NCI-H1417 treated with DMSO at 0.1 percent for 48 hours (cell line): ENCODE data around the gene NUP43.
"Not testable (repeated sequence)": the region's sequence is repeated elsewhere in the genome, so short reads cannot be mapped to it uniquely, and the experiment has no call there.

Source experiments
- DNase-seq: peaks from one replicate; lab custom pipeline; 2025; lab: John Stamatoyannopoulos, UW

Gene NUP43

GRCh38 chr6:149746147-149746946 is at the start of gene NUP43:
Gene NUP43, minus strand, starts transcription at chr6:149746529. Its CDS starts 34 bp downstream, at chr6:149746495.
- DNase-seq = peak; percentile 84

DNA sequence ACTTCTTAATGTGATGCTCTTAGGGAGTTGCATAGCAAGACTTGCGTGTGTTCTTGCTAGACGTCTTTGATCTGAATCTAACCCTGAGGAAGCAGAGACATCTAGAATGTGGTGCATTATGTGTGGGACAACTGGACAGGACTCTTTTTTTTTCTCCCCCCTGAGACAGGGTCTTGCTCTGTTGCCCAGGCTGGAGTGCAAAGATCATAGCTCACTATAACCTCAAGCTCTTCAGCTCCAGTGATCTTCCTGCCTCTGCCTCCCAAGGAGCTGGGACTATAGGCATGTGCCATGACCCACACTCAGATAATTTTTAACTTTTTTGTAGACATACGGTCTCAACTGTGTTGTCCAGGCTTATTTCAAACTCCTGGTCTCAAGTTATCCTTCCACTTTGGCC is 37.2 kb upstream of the NUP43 start:
- DNase-seq = no peak

DNA sequence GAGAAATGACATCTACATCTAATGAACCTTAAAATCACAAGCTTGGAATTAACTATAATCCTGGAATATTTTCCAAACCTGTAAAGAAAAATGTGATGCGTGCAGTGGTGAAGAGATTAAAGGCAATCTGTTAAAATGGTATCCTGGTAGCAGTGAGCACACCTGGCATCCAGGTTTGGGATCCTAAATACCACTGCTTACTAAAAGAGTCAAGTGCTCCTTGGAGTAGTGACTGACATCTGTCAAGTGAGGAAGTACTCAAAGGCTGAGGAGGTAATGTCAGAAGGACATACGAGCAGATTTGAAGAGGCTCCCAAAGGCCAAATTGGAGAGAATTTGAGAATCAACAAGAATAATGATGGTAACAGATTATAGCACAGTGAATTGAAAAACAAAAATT is 36.0 kb upstream of the NUP43 start:
- no peak for DNase-seq

- DNase-seq = no peak
Measured at GRCh38 chr6:149781715-149782114, 35.4 kb upstream of the NUP43 start.

DNA sequence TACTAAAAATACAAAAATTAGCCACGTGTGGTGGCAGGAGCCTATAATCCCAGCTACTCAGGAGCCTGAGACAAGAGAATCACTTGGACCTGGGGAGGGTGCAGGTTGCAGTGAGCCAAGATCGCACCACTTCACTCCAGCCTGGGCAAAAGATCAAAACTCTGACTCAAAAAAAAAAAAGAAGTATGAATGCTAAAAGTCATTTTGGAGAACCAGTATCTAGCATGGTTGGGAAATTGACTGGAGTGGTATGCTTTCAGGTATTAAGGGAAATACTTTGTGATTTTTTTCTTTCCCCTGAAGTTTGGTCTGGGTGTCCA is 33.3 kb upstream of the NUP43 start:
- DNase-seq = no peak

DNA sequence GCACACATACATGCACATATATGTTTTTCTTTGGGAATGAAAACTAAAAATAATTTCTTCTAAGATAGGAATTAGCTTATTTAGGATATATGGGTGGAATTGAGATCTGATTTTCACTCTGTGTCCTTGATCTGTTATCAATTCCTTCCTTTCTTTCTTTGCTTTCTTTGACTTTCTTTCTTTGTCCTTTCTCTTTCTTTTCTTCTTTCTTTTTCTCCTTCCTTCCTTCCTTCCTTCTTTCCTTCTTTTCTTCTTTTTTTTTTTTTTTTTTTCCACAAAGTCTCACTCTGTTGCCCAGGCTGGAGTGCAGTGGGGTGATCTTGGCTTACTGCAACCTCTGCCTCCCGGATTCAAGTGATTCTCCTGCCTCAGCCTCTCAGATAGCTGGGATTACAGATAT is 31.3 kb upstream of the NUP43 start:
- DNase-seq = no peak

DNA sequence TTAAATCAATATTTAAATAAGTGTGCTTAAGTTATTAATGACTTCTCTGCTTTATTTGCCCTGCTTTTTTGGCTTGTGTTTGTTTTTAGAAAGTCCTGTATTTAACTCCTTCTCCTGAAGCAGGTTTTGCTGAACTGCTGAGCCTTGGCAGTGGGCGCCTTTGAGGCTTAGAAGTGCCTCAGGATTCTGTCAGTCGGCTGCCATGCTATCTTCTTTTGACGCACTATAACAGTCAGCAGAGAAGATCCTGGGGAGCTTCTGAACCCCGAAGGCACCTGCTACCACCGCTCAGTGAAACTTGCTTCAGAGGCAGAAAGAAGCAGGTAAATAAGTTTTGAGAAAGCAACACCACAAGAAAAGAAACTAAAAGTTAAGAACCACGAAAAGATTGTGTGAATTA is 25.6 kb upstream of the NUP43 start:
- no peak for DNase-seq

GRCh38 chr6:149771185-149771584 is 24.9 kb upstream of the NUP43 start:
- DNase-seq = no peak

DNA sequence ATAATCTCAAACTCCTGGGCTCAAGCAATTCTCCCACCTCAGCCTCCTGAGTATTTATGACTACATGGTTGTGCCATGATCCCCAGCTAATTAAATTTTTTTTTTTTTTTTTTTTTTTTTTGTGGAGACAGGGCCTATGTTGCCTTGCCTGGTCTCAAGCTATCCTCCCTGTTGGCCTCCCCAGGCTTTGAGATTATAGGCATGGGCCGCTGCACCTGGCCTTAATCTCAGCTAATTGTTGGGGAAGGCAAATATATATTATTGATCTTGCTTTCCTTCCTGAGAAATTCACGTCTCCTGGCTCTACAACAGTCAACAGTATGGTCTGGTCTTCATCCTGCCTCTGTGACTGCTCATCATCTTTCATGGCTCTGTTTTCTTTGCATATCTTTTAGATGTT is 23.3 kb upstream of the NUP43 start:
- no peak for DNase-seq

DNA sequence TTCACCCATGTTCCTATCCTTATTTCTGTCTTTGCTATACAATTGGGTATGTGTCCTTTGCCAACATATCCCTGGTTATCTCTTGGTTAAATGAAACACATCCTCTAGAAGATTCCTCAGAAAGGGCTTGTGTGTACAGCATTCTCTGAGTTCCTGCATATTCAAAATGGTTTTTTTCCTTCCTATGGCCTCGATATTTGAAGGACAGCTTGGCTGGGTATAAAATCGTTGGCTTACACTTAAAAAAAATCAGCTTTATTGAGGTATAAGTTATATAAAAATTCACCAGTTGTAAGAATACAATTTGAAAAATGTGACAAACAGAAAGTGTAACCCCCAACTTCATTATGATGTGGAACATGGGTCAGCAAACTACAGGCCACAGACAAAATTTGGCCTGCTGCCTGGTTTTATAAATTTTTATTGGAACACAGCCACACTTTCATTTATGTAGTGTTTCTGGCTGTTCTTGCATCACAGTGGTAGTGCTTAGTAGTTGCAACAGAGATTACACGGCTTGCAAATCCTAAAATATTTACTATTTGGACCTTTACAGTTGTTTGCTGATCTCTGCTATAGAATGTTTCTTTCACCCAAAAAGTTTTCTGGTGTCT is 19.9 kb upstream of the NUP43 start:
- DNase-seq = no peak

DNA sequence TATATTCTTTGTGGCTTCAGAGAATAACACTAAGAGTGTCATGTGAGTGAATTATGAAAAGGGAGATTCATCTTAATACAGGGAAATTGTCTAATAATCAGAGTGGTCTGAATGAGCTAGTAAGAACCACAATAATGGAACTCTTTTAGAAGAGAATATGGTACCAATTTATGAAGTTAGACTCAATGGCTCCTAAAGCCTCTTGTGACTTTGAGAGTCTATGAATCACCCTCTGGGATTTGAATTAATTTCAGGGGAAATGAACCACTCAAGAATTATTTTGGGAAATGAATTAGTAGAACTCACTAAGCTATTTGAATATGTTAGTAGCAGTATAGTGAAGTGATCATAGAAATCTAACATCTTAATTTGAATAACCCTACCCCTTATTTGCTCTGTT is 17.5 kb upstream of the NUP43 start:
- DNase-seq = no peak

DNA sequence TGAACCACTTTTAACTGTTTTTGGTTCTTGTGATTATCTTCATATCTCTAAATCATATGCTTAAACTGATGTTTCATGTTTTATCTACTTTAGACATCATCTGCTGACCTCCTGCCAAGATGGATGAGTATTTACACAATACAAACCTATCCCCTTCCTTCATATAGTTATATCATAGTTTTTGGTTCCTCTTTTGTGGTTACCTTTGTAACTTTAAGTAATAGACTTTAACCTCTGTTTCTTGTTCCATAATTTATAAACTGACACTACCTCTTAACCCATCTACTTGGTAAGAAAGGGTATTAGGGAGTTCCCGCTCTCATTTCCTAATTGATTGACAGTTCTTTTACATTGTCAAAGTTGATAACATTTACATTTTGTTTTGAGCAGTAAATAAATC is 15.1 kb upstream of the NUP43 start:
- DNase-seq = no peak

DNA sequence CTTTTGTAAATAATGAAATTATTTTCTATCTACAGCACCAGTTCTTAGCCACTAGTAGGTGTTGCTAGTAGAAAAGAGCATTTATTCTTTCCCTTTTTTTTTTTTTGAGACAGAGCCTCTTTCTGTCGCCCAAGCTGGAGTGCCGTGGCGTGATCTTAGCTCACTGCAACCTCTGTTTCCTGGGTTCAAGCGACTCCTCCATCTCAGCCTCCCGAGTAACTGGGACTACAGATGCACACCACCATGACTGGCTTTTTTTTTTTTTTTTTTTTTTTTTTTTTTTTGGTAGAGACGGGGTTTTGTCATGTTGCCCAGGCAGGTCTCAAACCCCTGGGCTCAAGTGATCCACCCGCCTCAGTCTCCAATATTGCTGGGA is 9.9 kb upstream of the NUP43 start:
- no peak for DNase-seq

- no peak for DNase-seq
Measured at GRCh38 chr6:149755300-149756260, 9.3 kb upstream of the NUP43 start.

GRCh38 chr6:149754548-149754947 is 8.2 kb upstream of the NUP43 start:
- no peak for DNase-seq

GRCh38 chr6:149753374-149753637 is 7.0 kb upstream of the NUP43 start:
- not testable (repeated sequence) for DNase-seq

DNA sequence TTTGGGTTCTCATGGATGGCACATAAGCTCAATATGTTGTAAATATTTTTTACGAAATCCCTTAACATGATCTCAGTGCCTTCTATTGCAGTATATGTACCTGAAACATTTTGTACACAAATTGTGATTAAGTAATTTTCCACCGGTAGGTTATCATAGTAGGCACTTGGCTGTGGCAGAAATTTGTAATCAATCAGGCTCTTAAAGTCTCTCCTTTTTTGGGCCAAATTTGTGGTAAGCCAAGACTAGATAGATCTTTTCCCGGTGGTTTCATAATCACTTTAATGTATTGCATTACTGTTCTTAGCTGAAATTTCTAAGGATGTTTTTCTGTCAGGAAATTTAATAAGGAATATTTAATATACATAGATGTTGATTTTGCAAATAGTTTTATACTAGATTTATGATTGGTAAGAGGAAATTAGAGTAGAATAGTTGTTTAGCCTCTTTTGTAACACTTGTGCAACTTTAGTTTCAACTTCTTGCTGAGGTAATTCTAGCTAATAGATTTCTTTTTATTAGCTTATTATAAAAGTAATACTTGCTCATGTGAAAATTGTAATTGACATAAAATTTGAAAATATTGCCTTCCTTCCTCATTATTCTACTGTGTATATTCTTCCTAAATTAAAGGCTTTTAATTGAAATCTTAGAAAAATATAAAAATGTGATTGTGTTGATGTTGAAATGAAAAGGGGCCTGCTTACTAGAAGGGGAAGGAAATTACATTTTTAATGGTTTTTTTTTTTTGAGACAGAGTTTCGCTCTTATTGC is 6.5 kb upstream of the NUP43 start:
- no peak for DNase-seq

- not testable (repeated sequence) for DNase-seq
Measured at GRCh38 chr6:149751920-149752319, 5.6 kb upstream of the NUP43 start.

DNA sequence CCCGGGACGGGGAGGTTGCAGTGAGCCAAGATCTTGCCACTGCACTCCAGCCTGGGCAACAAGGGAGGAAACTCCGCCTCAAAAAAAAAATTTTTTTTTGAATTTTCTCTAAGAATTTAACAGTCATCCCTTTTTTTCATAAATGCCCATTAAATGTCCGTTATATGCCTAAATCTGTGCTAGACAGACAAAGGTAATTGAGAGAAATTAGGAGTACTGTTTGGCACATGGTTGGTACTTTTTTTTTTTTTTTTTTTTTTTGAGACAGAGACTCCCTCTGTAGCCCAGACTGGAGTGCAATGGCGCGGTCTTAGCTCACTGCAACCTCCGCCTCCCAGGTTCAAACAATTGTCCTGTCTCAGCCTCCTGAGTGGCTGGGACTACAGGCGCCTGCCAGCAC is 4.9 kb upstream of the NUP43 start:
- no peak for DNase-seq

DNA sequence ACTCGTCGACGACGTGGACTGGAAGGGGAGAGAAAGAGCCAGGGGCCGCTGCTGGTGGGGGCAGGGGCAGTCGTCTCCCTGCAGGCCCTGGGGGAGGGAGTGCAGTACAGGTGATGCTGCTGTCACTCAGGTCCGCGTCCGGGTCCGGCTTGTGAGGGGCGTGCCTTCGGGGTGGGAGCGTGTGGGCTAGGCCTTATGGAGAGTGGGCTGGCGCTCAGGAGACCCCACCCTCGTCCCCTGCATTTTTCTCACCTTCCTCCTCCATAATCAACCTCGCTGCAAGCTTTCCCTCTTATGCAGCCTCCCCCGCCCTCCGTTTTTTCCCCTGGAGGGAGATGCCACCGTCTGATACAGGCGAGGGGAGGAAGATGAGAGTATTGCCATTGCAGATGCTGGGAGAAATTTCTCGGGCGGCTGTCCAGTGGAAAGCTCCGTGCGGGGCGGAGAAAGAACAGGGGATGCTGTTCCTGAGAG is 3.8 kb upstream of the NUP43 start:
- DNase-seq = peak; percentile 60

DNA sequence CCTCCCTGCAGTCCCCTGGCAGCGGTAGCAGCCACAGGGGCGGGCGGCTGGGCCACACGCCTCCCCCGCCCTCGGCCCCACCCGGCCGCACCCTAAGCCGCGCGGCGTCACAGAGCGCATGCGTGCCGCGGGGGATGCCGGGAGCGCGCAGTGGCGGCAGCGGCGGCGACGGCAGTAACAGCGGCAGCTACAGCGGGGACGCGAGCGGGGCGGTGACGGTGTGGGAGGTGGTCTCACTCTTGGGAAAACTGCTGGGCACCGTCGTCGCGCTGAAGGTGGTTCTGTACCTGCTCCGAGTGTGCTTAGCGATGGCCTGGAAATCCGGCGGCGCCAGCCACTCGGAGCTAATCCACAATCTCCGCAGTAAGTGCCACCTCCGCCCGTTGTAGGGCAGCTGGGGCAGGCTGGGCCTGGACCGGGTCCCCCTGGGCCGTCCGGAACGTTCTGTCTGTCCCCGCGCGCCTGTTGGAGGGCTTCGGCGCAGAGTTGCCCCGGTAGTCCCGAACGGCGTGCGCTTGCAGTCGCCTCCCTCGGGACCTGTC is 3.3 kb upstream of the NUP43 start, which contains the start of gene PCMT1:
Gene PCMT1 (plus strand): TSS at position 148 of the 542 bp plus-strand sequence. CDS start 161 bp downstream, at position 309.
- DNase-seq = peak; percentile 68
